Mammary epithelial cell (primary cell): ENCODE results near the gene SLC22A7.

Source experiments
- EZH2 ChIP-seq: IDR thresholded peaks from 2 replicates; pipeline ENCODE4 v1.6.1; 2012; ENCODE audit warnings: low read length, inconsistent platforms, borderline replicate concordance
- TF ChIP-seq, protein P1 (sequence below), 2 donors: IDR thresholded peaks in 1 of 2; conservative IDR thresholded peaks in 1 of 2; 2 replicates each; pipeline ENCODE4 v1.5.1; 2011 to 2012; ENCODE audit warnings: inconsistent platforms in 2 of 2, low read length in 2 of 2, mild to moderate bottlenecking in 2 of 2, control low read depth in 1 of 2, low read depth in 1 of 2; ENCODE audit not compliant: insufficient read depth in 1 of 2; ENCODE audit errors: extremely low read depth in 1 of 2

- TF ChIP-seq, protein P1, sequence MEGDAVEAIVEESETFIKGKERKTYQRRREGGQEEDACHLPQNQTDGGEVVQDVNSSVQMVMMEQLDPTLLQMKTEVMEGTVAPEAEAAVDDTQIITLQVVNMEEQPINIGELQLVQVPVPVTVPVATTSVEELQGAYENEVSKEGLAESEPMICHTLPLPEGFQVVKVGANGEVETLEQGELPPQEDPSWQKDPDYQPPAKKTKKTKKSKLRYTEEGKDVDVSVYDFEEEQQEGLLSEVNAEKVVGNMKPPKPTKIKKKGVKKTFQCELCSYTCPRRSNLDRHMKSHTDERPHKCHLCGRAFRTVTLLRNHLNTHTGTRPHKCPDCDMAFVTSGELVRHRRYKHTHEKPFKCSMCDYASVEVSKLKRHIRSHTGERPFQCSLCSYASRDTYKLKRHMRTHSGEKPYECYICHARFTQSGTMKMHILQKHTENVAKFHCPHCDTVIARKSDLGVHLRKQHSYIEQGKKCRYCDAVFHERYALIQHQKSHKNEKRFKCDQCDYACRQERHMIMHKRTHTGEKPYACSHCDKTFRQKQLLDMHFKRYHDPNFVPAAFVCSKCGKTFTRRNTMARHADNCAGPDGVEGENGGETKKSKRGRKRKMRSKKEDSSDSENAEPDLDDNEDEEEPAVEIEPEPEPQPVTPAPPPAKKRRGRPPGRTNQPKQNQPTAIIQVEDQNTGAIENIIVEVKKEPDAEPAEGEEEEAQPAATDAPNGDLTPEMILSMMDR (conservative IDR thresholded peaks at IDR 0.05 in 1 of 2, IDR thresholded peaks at IDR 0.05 in 1 of 2; ENCODE audit: extremely low read depth in 1 of 2, insufficient read depth in 1 of 2, low read depth in 1 of 2, low read length in 2 of 2), result no peak
- TF ChIP-seq EZH2, result no peak
Measured at GRCh38 chr6:43290339-43290904, 7.6 kb upstream of the SLC22A7 start.
